Keratinocyte (primary cell): ENCODE measurements around the gene SLC39A13. TPM values are rescaled to one million over a fixed set of nuclear protein-coding genes. Genes with fewer than 3 reads are reported as not detected.

Source experiments
- DNase-seq: peaks from one replicate; pipeline ENCODE4 v3.0.0-alpha.2; 2011; ENCODE audit warnings: low read depth, missing footprints, low spot score
- FAIRE-seq: peaks from 2 replicates; lab custom pipeline; 2011; peaks lifted over from hg19 to GRCh38; lab: Jason Lieb, UNC
- H2AFZ ChIP-seq: 2 replicates; pipeline ENCODE4 v1.6.0; 2012; ENCODE audit warnings: low read length, control low read depth, inconsistent platforms; ENCODE audit not compliant: control insufficient read depth
- H3K27ac ChIP-seq: 2 replicates; pipeline ENCODE4 v1.5.1; 2011; ENCODE audit warnings: low read length; ENCODE audit not compliant: control insufficient read depth, insufficient read depth
- H3K27me3 ChIP-seq: 3 replicates; pipeline ENCODE4 v1.6.0; 2011; ENCODE audit warnings: low read length; ENCODE audit not compliant: control insufficient read depth, insufficient read depth; ENCODE audit errors: extremely low read depth
- H3K36me3 ChIP-seq, 2 experiments: 2 replicates in 1 of 2; 3 replicates in 1 of 2; pipeline ENCODE4 v1.5.1; 2011; ENCODE audit warnings: low read length in 2 of 2, mild to moderate bottlenecking in 1 of 2; ENCODE audit not compliant: control insufficient read depth in 2 of 2, insufficient read depth in 2 of 2; ENCODE audit errors: extremely low read depth in 1 of 2
- H3K4me1 ChIP-seq: 3 replicates; pipeline ENCODE4 v1.5.1; 2011; ENCODE audit warnings: low read length; ENCODE audit not compliant: control insufficient read depth, insufficient read depth; ENCODE audit errors: extremely low read depth
- H3K4me2 ChIP-seq: 3 replicates; pipeline ENCODE4 v1.6.0; 2011; ENCODE audit warnings: low read depth, low read length; ENCODE audit not compliant: control insufficient read depth, insufficient read depth; ENCODE audit errors: extremely low read depth
- H3K4me3 ChIP-seq, 3 experiments: fragments of 200-600 bp in 1 of 3; sonication (generic) in 1 of 3; 2 replicates in 2 of 3; 3 replicates in 1 of 3; pipeline ENCODE4 v1.5.1; 2011 to 2016; ENCODE audit warnings: low read length in 3 of 3, mild to moderate bottlenecking in 3 of 3, control low read depth in 2 of 3, inconsistent platforms in 1 of 3, low read depth in 1 of 3, mixed read lengths in 1 of 3, mixed run types in 1 of 3, moderate library complexity in 1 of 3; ENCODE audit not compliant: control insufficient read depth in 2 of 3, insufficient read depth in 2 of 3; ENCODE audit errors: extremely low read depth in 1 of 3
- H3K79me2 ChIP-seq: 2 replicates; pipeline ENCODE4 v1.6.0; 2012; ENCODE audit warnings: low read length; ENCODE audit not compliant: control insufficient read depth, insufficient read depth
- H3K9ac ChIP-seq: 3 replicates; pipeline ENCODE4 v1.6.0; 2011; ENCODE audit warnings: low read length; ENCODE audit not compliant: control insufficient read depth, insufficient read depth; ENCODE audit errors: extremely low read depth
- H3K9me1 ChIP-seq: 3 replicates; pipeline ENCODE4 v1.6.0; 2011; ENCODE audit warnings: low read length; ENCODE audit not compliant: control insufficient read depth, insufficient read depth; ENCODE audit errors: extremely low read depth
- H3K9me3 ChIP-seq: 2 replicates; pipeline ENCODE4 v1.5.1; 2012; ENCODE audit warnings: low read depth, low read length; ENCODE audit not compliant: control insufficient read depth
- H4K20me1 ChIP-seq: 3 replicates; pipeline ENCODE4 v1.6.0; 2011; ENCODE audit warnings: low read length; ENCODE audit not compliant: control insufficient read depth, insufficient read depth; ENCODE audit errors: extremely low read depth
- EZH2 ChIP-seq: IDR thresholded peaks from one replicate; pipeline ENCODE4 v1.6.1; 2012; ENCODE audit warnings: inconsistent platforms, mild to moderate bottlenecking, low read length, moderate library complexity
- dilution Hi-C: fragments of 300-500 bp; cut with MboI; formaldehyde crosslinking; loops from one replicate; pipeline ENCODE4 v1.7.0; 2020; ENCODE audit warnings: low sequenced_read_pairs; ENCODE audit not compliant: extremely low pct_ligation_motif_present
- polyA plus RNA-seq, 5 experiments: library from polyadenylated mRNA; depleted of rRNA in 3 of 5; stranded (reverse) in 3 of 5; stranded (forward) in 1 of 5; unstranded in 1 of 5; fragments of >200 nt; gene quantifications; 1 replicate in 1 of 5; 2 replicates in 3 of 5; 3 replicates in 1 of 5; pipeline versions ENCODE4 v1.2.1 to v1.2.3, GENCODE V29; 2011 to 2012; ENCODE audit warnings: missing spikeins in 2 of 5, low read depth in 1 of 5, low replicate concordance in 1 of 5
- TF ChIP-seq, protein P1 (sequence below), 3 experiments: IDR thresholded peaks in 1 of 3; conservative IDR thresholded peaks in 1 of 3; optimal IDR thresholded peaks in 1 of 3; 2 replicates in 2 of 3; 3 replicates in 1 of 3; pipeline versions ENCODE3 to v1.5.1; 2011; ENCODE audit warnings: low read length in 3 of 3, mild to moderate bottlenecking in 3 of 3, moderate library complexity in 2 of 3, control low read depth in 1 of 3, inconsistent platforms in 1 of 3; ENCODE audit not compliant: insufficient read depth in 2 of 3; ENCODE audit errors: extremely low read depth in 1 of 3

Gene SLC39A13
- polyA plus RNA-seq, 1 donor (not counting 4 experiments of a cell fraction or from before 2014, with no cell fraction given), result 35.3 TPM

DNA sequence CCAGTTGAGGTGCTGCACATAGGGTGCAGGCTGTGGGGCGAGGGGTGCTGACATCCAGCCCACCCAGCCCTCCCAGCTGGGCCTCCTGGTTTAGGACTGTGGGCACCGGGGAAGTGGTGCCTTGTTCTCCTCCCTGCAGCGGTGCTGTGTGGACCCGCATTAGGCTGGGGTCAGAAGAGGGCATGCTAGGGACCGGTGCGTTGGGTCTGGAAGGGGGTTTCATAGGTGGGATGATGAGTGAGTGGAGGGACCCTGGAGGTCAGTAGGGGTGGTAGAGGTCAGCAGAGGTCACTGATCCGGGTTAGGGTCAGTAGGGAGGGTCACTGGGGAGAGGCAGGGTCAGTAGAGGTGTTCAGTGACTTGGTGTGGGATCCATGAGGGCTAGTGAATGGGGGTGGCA lies 49.2 kb upstream of the SLC39A13 start:
- DNase-seq (no peak), FAIRE-seq (no peak)
- Histone ChIP-seq H3K4me2 (no peak overlapping the region), H3K79me2 (no peaks in the 10 kb centered on the region), H3K9ac (no peak overlapping the region), H3K36me3 (no peaks in the 10 kb centered on the region), H3K4me1 (peaks cover 6% of the 10 kb centered on the region), H4K20me1 (no peaks in the 10 kb centered on the region), H3K4me3 (no peak overlapping the region), H2AFZ (no peak overlapping the region), H3K27ac (no peak overlapping the region), H3K27me3 (no peaks in the 10 kb centered on the region), H3K9me3 (no peaks in the 10 kb centered on the region), H3K9me1 (no peaks in the 10 kb centered on the region)
- TF ChIP-seq, protein P1, sequence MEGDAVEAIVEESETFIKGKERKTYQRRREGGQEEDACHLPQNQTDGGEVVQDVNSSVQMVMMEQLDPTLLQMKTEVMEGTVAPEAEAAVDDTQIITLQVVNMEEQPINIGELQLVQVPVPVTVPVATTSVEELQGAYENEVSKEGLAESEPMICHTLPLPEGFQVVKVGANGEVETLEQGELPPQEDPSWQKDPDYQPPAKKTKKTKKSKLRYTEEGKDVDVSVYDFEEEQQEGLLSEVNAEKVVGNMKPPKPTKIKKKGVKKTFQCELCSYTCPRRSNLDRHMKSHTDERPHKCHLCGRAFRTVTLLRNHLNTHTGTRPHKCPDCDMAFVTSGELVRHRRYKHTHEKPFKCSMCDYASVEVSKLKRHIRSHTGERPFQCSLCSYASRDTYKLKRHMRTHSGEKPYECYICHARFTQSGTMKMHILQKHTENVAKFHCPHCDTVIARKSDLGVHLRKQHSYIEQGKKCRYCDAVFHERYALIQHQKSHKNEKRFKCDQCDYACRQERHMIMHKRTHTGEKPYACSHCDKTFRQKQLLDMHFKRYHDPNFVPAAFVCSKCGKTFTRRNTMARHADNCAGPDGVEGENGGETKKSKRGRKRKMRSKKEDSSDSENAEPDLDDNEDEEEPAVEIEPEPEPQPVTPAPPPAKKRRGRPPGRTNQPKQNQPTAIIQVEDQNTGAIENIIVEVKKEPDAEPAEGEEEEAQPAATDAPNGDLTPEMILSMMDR (optimal IDR thresholded peaks at IDR 0.05 in 1 of 3, IDR thresholded peaks at IDR 0.05 in 1 of 3, conservative IDR thresholded peaks at IDR 0.05 in 1 of 3; ENCODE audit: extremely low read depth in 1 of 3, insufficient read depth in 2 of 3, low read length in 3 of 3), result no peak
- TF ChIP-seq EZH2, result no peak
- dilution Hi-C loops, result no loop called here

DNA sequence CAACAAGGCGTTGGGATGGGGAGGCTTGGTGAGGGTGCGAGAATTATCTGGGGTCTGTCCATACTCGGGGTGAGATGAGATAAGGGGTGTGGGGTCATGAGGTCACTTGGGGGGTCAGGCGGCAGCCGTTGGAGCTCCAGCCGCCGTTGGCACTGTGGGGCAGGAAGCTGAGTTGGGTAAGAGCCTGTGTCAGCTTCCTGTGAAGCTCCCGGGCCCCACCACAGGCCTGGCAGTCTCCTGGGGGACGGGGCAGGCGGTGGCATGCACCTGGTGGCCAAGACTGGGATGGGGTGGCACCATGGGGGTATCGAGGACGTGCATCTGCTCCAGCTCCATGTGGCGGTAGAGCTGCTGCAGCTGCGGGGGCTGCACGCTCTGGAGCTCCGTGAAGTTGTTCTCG lies 48.8 kb upstream of the SLC39A13 start:
- Histone ChIP-seq H3K4me1 (peaks cover 6% of the 10 kb centered on the region), H3K27ac (no peak overlapping the region), H3K9me1 (no peaks in the 10 kb centered on the region), H3K4me2 (no peak overlapping the region), H4K20me1 (no peaks in the 10 kb centered on the region), H2AFZ (no peak overlapping the region), H3K79me2 (no peaks in the 10 kb centered on the region), H3K9me3 (no peaks in the 10 kb centered on the region), H3K9ac (no peak overlapping the region), H3K4me3 (no peak overlapping the region), H3K36me3 (no peaks in the 10 kb centered on the region), H3K27me3 (no peaks in the 10 kb centered on the region)
- TF ChIP-seq EZH2, result no peak
- TF ChIP-seq, protein P1 (optimal IDR thresholded peaks at IDR 0.05 in 1 of 3, IDR thresholded peaks at IDR 0.05 in 1 of 3, conservative IDR thresholded peaks at IDR 0.05 in 1 of 3; ENCODE audit: extremely low read depth in 1 of 3, insufficient read depth in 2 of 3, low read length in 3 of 3), result no peak
- FAIRE-seq (no peak), DNase-seq (no peak)
- dilution Hi-C loops, result no loop called here
